BLaER1 treated with 17β-estradiol and CSF1 and Interleukin-3, amounts not matched to agents 10 nM and 100 nM (cell line): ENCODE measurements around the gene GCNT3.

Source experiments
- H3K27ac ChIP-seq, 11 experiments: shearing (Covaris generic); formaldehyde crosslinking; 2 replicates each; pipeline ENCODE4 v1.8.1; 2022
- H3K27me3 ChIP-seq, 11 experiments: shearing (Covaris generic); formaldehyde crosslinking; 2 replicates each; pipeline ENCODE4 v1.8.1; 2022
- H3K36me3 ChIP-seq, 11 experiments: shearing (Covaris generic); formaldehyde crosslinking; 2 replicates each; pipeline ENCODE4 v1.8.1; 2022
- H3K4me1 ChIP-seq, 10 experiments: shearing (Covaris generic); formaldehyde crosslinking; 2 replicates each; pipeline ENCODE4 v1.8.1; 2022
- H3K4me2 ChIP-seq, 11 experiments: shearing (Covaris generic); formaldehyde crosslinking; 2 replicates each; pipeline ENCODE4 v1.8.1; 2022
- H3K4me3 ChIP-seq, 10 experiments: shearing (Covaris generic); formaldehyde crosslinking; 2 replicates each; pipeline ENCODE4 v1.8.1; 2022
- H3K9ac ChIP-seq, 11 experiments: shearing (Covaris generic); formaldehyde crosslinking; 2 replicates each; pipeline ENCODE4 v1.8.1; 2022
- H3K9me3 ChIP-seq, 11 experiments: shearing (Covaris generic); formaldehyde crosslinking; replicated peaks in 1 of 11; 2 replicates each; pipeline ENCODE4 v1.8.1; 2022
- H4K20me1 ChIP-seq, 11 experiments: shearing (Covaris generic); formaldehyde crosslinking; 2 replicates each; pipeline ENCODE4 v1.8.1; 2022
- Cebpa-rat ChIP-seq, 11 experiments: shearing (Covaris generic); IDR thresholded peaks; 2 replicates each; pipeline ENCODE4 v1.8.1; 2022

Gene GCNT3

GRCh38 chr15:59587085-59587826, 24.3 kb upstream of the GCNT3 start:
- H3K9ac ChIP-seq, result no peak overlapping the region
- no peak overlapping the region for H3K4me2 ChIP-seq
- no peak overlapping the region for H3K4me3 ChIP-seq
- no peaks in the 10 kb centered on the region for H3K36me3 ChIP-seq
- no peaks in the 10 kb centered on the region for H3K9me3 ChIP-seq
- peaks cover 0 to 23% (median 12%) of the 10 kb centered on the region in 10 experiments; a peak in 15 of 20 replicates for H3K4me1 ChIP-seq
- H3K27me3 ChIP-seq, result no peaks in the 10 kb centered on the region
- no peak overlapping the region for H3K27ac ChIP-seq
- no peaks in the 10 kb centered on the region for H4K20me1 ChIP-seq
- no peak for TF ChIP-seq Cebpa-rat (IDR thresholded peaks at IDR 0.05)

DNA sequence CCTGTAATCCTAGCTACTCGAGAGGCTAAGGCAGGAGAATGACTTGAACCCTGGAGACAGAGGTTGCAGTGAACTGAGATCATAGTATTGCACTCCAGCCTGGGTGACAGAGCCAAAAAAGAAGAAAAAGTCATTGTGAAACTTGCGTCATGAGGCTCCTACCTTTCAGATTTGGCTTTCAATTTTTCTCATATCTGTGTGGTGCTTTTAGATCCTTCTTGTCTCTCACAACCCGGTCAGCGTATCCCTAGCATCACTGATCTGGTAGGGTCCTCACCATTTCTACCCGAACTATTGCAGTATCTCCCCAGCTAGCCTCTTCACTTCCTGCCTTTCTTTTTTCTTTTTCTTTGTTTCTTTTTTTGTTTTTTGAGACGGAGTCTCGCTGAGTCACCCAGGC, 21.6 kb upstream of the GCNT3 start:
- no peak for TF ChIP-seq Cebpa-rat (IDR thresholded peaks at IDR 0.05)
- Histone ChIP-seq H3K4me1 (peaks cover 0 to 24% (median 12%) of the 10 kb centered on the region in 10 experiments; a peak in 15 of 20 replicates), H3K27ac (no peak overlapping the region), H4K20me1 (no peaks in the 10 kb centered on the region), H3K27me3 (no peaks in the 10 kb centered on the region), H3K4me2 (0 out of 22 replicates have a peak overlapping the region, but pooled peaks of 1 of the 11 experiments have one; percentile 53), H3K9ac (no peak overlapping the region), H3K36me3 (no peaks in the 10 kb centered on the region), H3K4me3 (no peak overlapping the region), H3K9me3 (no peaks in the 10 kb centered on the region)

DNA sequence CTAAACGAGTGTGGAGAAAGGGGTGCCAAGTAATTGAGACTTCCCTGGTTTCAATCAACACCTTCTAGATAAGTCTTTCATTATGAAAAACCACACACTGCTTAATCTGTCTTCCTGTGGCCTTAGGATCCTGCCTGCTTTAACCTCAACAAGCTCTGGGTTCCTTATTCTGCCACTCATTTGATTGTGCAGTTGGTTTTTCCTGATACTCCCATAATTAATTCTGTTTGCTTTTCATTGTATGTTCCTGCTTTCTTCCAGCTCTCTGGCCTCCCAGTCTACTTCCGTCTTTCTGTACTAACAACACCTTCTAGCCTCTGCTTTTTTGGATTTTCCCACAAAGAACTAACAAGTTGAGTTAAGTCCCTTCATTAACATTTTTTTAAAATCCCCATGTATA, 20.2 kb upstream of the GCNT3 start:
- H4K20me1 ChIP-seq, result no peaks in the 10 kb centered on the region
- TF ChIP-seq Cebpa-rat (IDR thresholded peaks at IDR 0.05), result no peak
- no peaks in the 10 kb centered on the region for H3K36me3 ChIP-seq
- H3K4me3 ChIP-seq, result no peak overlapping the region
- H3K9ac ChIP-seq, result no peak overlapping the region
- H3K4me2 ChIP-seq, result peak overlapping the region in 8 of 11 experiments; percentile 8 to 53 (median 30); a peak in 11 of 22 replicates
- no peaks in the 10 kb centered on the region for H3K9me3 ChIP-seq
- peaks cover 0 to 24% (median 12%) of the 10 kb centered on the region in 10 experiments; a peak in 15 of 20 replicates for H3K4me1 ChIP-seq
- H3K27ac ChIP-seq, result no peak overlapping the region
- H3K27me3 ChIP-seq, result no peaks in the 10 kb centered on the region

- Histone ChIP-seq H3K27ac (no peak overlapping the region), H3K4me3 (no peak overlapping the region), H3K9me3 (no peaks in the 10 kb centered on the region), H4K20me1 (no peaks in the 10 kb centered on the region), H3K9ac (no peak overlapping the region), H3K27me3 (no peaks in the 10 kb centered on the region), H3K36me3 (no peaks in the 10 kb centered on the region), H3K4me1 (peaks cover 0 to 24% (median 12%) of the 10 kb centered on the region in 10 experiments; a peak in 15 of 20 replicates), H3K4me2 (peak overlapping the region in 1 of 11 experiments; percentile 2; a peak in 1 of 22 replicates)
- no peak for TF ChIP-seq Cebpa-rat (IDR thresholded peaks at IDR 0.05)
Measured at GRCh38 chr15:59594493-59594942, 17.1 kb upstream of the GCNT3 start.

DNA sequence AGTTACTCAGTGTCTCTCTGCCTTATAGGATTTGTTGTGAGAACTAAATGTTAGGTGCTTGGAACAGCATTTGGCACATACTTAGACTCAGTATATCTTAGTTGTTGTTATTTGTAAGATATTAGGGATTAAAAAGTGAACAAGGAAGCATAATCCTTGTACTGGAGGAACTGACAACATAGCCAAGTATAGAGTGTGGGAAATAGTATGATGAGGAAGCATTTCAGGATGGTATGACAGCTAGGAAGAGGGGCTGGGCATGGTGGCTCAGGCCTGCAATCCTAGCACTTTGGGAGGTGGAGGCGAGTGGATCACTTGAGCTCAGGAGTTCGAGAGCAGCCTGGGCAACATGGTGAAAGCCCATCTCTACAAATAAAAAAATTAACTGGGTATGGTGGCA, 16.6 kb upstream of the GCNT3 start:
- TF ChIP-seq Cebpa-rat (IDR thresholded peaks at IDR 0.05), result no peak
- Histone ChIP-seq H3K9me3 (no peaks in the 10 kb centered on the region), H3K4me3 (no peak overlapping the region), H3K27ac (no peak overlapping the region), H3K36me3 (no peaks in the 10 kb centered on the region), H3K4me2 (peak overlapping the region in 1 of 11 experiments; percentile 2; a peak in 1 of 22 replicates), H3K9ac (no peak overlapping the region), H4K20me1 (no peaks in the 10 kb centered on the region), H3K4me1 (peaks cover 0 to 22% (median 12%) of the 10 kb centered on the region in 10 experiments; a peak in 15 of 20 replicates), H3K27me3 (no peaks in the 10 kb centered on the region)

GRCh38 chr15:59595434-59595915, 16.1 kb upstream of the GCNT3 start:
- no peak for TF ChIP-seq Cebpa-rat (IDR thresholded peaks at IDR 0.05)
- Histone ChIP-seq H4K20me1 (no peaks in the 10 kb centered on the region), H3K4me1 (peaks cover 0 to 18% (median 11%) of the 10 kb centered on the region in 10 experiments; a peak in 15 of 20 replicates), H3K36me3 (no peaks in the 10 kb centered on the region), H3K27ac (no peak overlapping the region), H3K9me3 (0 out of 22 replicates have a peak, but pooled peaks cover 0 to 4% (median 0%) of the 10 kb centered on the region in 11 experiments), H3K4me2 (peak overlapping the region in 1 of 11 experiments; percentile 2; a peak in 1 of 22 replicates), H3K27me3 (no peaks in the 10 kb centered on the region), H3K9ac (no peak overlapping the region), H3K4me3 (no peak overlapping the region)

- Histone ChIP-seq H3K4me2 (no peak overlapping the region), H3K9me3 (peaks cover 8 to 12% (median 8%) of the 10 kb centered on the region in 11 experiments), H3K4me3 (no peak overlapping the region), H3K27ac (no peak overlapping the region), H3K9ac (no peak overlapping the region), H3K4me1 (peaks cover 0 to 7% (median 2%) of the 10 kb centered on the region in 10 experiments; a peak in 13 of 20 replicates), H3K27me3 (no peaks in the 10 kb centered on the region), H4K20me1 (no peaks in the 10 kb centered on the region), H3K36me3 (no peaks in the 10 kb centered on the region)
- TF ChIP-seq Cebpa-rat (IDR thresholded peaks at IDR 0.05), result no peak
Measured at GRCh38 chr15:59596640-59597039, 14.9 kb upstream of the GCNT3 start.

DNA sequence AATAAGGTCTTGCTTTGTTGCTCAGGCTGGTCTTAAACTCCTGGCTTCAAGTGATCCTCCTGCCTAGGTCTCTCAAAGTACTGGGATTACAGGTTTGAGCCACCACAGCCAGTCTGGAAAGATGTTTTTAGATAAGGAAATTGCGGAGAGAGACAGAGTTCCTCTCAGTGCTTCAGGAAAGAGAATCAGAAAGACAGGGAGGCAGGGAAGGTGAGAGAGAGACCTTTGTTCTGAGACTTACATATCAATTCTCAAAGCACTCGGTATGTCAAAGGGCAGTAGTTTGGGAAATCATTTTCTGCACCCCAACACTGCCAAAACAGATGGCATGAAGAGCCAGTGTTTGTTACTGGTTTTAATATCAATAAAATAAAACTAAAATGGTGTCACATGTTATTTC, 13.1 kb upstream of the GCNT3 start:
- H3K9me3 ChIP-seq, result peaks cover 18 to 26% (median 22%) of the 10 kb centered on the region in 11 experiments
- no peaks in the 10 kb centered on the region for H3K27me3 ChIP-seq
- no peak overlapping the region for H3K4me2 ChIP-seq
- H3K9ac ChIP-seq, result no peak overlapping the region
- H3K4me3 ChIP-seq, result no peak overlapping the region
- H3K4me1 ChIP-seq, result peaks cover 0 to 4% (median 0%) of the 10 kb centered on the region in 10 experiments; a peak in 2 of 20 replicates
- no peak overlapping the region for H3K27ac ChIP-seq
- no peaks in the 10 kb centered on the region for H3K36me3 ChIP-seq
- H4K20me1 ChIP-seq, result no peaks in the 10 kb centered on the region
- no peak for TF ChIP-seq Cebpa-rat (IDR thresholded peaks at IDR 0.05)

DNA sequence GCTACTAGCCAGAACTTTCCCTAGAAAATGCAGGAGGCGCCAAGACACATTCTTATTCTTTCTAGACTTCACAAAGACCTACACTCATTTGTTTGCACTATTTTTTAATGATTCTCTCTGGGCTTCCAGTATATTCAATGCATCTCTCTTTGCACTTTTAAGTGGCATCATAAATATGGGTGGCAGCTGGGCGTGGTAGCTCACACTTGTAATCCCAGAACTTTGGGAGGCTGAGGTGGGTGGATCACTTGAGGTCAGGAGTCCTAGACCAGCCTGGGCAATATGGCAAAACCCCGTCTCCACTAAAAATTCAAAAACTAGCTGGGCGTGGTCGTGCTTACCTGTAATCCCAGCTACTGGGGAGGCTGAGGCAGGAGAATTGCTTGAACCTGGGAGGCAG, 5.6 kb upstream of the GCNT3 start:
- Histone ChIP-seq H3K36me3 (no peaks in the 10 kb centered on the region), H3K4me3 (no peak overlapping the region), H3K9me3 (peaks cover 32 to 51% (median 35%) of the 10 kb centered on the region in 11 experiments), H3K9ac (no peak overlapping the region), H3K27ac (no peak overlapping the region), H3K4me2 (no peak overlapping the region), H3K4me1 (peaks cover 0 to 4% (median 0%) of the 10 kb centered on the region in 10 experiments; a peak in 1 of 20 replicates), H4K20me1 (no peaks in the 10 kb centered on the region), H3K27me3 (no peaks in the 10 kb centered on the region)
- no peak for TF ChIP-seq Cebpa-rat (IDR thresholded peaks at IDR 0.05)
